GM23248 (cell line): ENCODE data around the gene AACS.

Experiments used
- EZH2 ChIP-seq: fragments of 200-600 bp; sonication (generic); IDR thresholded peaks from 2 replicates; pipeline ENCODE4 v1.6.1; 2018; ENCODE audit warnings: antibody characterized with exemption, mild to moderate bottlenecking; ENCODE audit not compliant: insufficient read depth, poor library complexity, severe bottlenecking
- EZH2phosphoT487 ChIP-seq: fragments of 200-600 bp; sonication (generic); IDR thresholded peaks from 2 replicates; pipeline ENCODE4 v1.6.1; 2018; ENCODE audit warnings: antibody characterized with exemption, moderate library complexity, mild to moderate bottlenecking, low read depth; ENCODE audit not compliant: insufficient read depth

DNA sequence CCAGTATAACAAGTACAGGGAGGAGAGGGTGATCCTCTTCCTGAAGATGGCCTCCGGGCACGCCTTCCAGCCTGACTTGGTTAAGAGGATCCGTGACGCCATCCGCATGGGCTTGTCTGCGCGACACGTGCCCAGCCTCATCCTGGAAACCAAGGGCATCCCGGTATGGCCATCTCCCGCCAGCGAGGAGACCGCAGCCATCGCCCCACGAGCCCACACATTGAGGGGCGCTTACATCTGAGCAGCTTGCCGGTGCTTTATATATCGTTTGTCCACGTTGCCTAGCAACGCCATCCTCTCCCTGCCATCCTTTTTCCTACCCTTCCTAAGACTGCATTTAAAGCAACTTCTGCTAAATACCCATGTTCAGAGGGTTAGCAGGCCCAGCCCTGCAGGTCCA lies 71.5 kb downstream of the AACS start:
- TF ChIP-seq EZH2 (no peak), EZH2phosphoT487 (no peak)
